H9 (cell line): ENCODE data around the gene TEX47. TPM values are rescaled to one million over a fixed set of nuclear protein-coding genes. Genes with fewer than 3 reads are reported as not detected.
A peak's percentile ranks its signal among the peaks of the same experiment; 100 is the strongest.

Source experiments
- DNase-seq: peaks from one replicate; pipeline ENCODE4 v3.0.0-alpha.2; 2017
- H2AFZ ChIP-seq: one replicate; pipeline ENCODE4 v1.6.1; 2013; ENCODE audit warnings: mild to moderate bottlenecking, low read length, control low read depth, moderate library complexity
- H2AK5ac ChIP-seq: 2 replicates; pipeline ENCODE4 v1.6.1; 2013; ENCODE audit warnings: low read length, control low read depth, mixed read lengths; ENCODE audit not compliant: insufficient read length
- H2BK120ac ChIP-seq: one replicate; pipeline ENCODE4 v1.6.1; 2013; ENCODE audit warnings: low read depth, mild to moderate bottlenecking, low read length, control low read depth, inconsistent platforms; ENCODE audit not compliant: poor library complexity, severe bottlenecking
- H2BK12ac ChIP-seq: 2 replicates; pipeline ENCODE4 v1.6.1; 2013; ENCODE audit warnings: low read length, control low read depth, mixed read lengths, low read depth; ENCODE audit not compliant: insufficient read length
- H2BK15ac ChIP-seq: 2 replicates; pipeline ENCODE4 v1.6.1; 2013; ENCODE audit warnings: low read depth, low read length, control low read depth
- H2BK20ac ChIP-seq: one replicate; pipeline ENCODE4 v1.6.1; 2013; ENCODE audit warnings: low read depth, mild to moderate bottlenecking, low read length, control low read depth, inconsistent platforms; ENCODE audit not compliant: poor library complexity, severe bottlenecking
- H2BK5ac ChIP-seq: 2 replicates; pipeline ENCODE4 v1.6.1; 2013; ENCODE audit warnings: low read length, control low read depth, mixed read lengths; ENCODE audit not compliant: insufficient read length
- H3K14ac ChIP-seq: 2 replicates; pipeline ENCODE4 v1.6.1; 2013; ENCODE audit warnings: low read length, control low read depth; ENCODE audit not compliant: insufficient read depth
- H3K18ac ChIP-seq: 2 replicates; pipeline ENCODE4 v1.6.1; 2013; ENCODE audit warnings: low read depth, mild to moderate bottlenecking, mixed read lengths, low read length, control low read depth; ENCODE audit not compliant: insufficient read length
- H3K23ac ChIP-seq: 2 replicates; pipeline ENCODE4 v1.6.1; 2013; ENCODE audit warnings: low read length, control low read depth, mixed read lengths, low read depth; ENCODE audit not compliant: insufficient read length
- H3K23me2 ChIP-seq: 2 replicates; pipeline ENCODE4 v1.6.1; 2013; ENCODE audit warnings: low read depth, mild to moderate bottlenecking, mixed read lengths, low read length, control low read depth; ENCODE audit not compliant: insufficient read length, poor library complexity, severe bottlenecking
- H3K27ac ChIP-seq: 2 replicates; pipeline ENCODE4 v1.5.1; 2013; ENCODE audit warnings: low read length, control low read depth, mixed read lengths, low read depth; ENCODE audit not compliant: insufficient read length
- H3K27me3 ChIP-seq: 2 replicates; pipeline ENCODE4 v1.6.1; 2013; ENCODE audit warnings: low read length, control low read depth, inconsistent platforms; ENCODE audit not compliant: insufficient read depth
- H3K4ac ChIP-seq: 2 replicates; pipeline ENCODE4 v1.6.1; 2013; ENCODE audit warnings: low read depth, mild to moderate bottlenecking, control low read depth, inconsistent platforms, low read length, moderate library complexity
- H3K4me1 ChIP-seq: 2 replicates; pipeline ENCODE4 v1.6.1; 2013; ENCODE audit warnings: low read length, control low read depth, inconsistent platforms; ENCODE audit not compliant: insufficient read depth
- H3K4me2 ChIP-seq: 2 replicates; pipeline ENCODE4 v1.6.1; 2013; ENCODE audit warnings: low read length, control low read depth, mixed read lengths; ENCODE audit not compliant: insufficient read length, insufficient read depth
- H3K56ac ChIP-seq: 2 replicates; pipeline ENCODE4 v1.6.1; 2013; ENCODE audit warnings: low read depth, mild to moderate bottlenecking, mixed read lengths, low read length, control low read depth; ENCODE audit not compliant: insufficient read length
- H3K79me1 ChIP-seq: 2 replicates; pipeline ENCODE4 v1.6.1; 2013; ENCODE audit warnings: low read depth, mild to moderate bottlenecking, moderate library complexity, low read length, control low read depth, inconsistent platforms; ENCODE audit not compliant: insufficient read depth, poor library complexity, severe bottlenecking
- H3K79me2 ChIP-seq: 2 replicates; pipeline ENCODE4 v1.6.1; 2013; ENCODE audit warnings: low read length, control low read depth, inconsistent platforms; ENCODE audit not compliant: insufficient read depth
- H3K9ac ChIP-seq: 2 replicates; pipeline ENCODE4 v1.6.1; 2013; ENCODE audit warnings: low read length, control low read depth, mixed read lengths; ENCODE audit not compliant: insufficient read length; ENCODE audit errors: extremely low read depth
- H3K9me3 ChIP-seq: one replicate; pipeline ENCODE4 v1.6.1; 2013; ENCODE audit warnings: low read depth, low read length, inconsistent platforms; ENCODE audit not compliant: control insufficient read depth
- H3T11ph ChIP-seq: one replicate; pipeline ENCODE4 v1.6.1; 2013; ENCODE audit warnings: mild to moderate bottlenecking, low read length, control low read depth, inconsistent platforms
- H4K20me1 ChIP-seq: one replicate; pipeline ENCODE4 v1.6.1; 2013; ENCODE audit not compliant: control insufficient read depth, insufficient read length, insufficient read depth
- H4K5ac ChIP-seq: 2 replicates; pipeline ENCODE4 v1.6.1; 2013; ENCODE audit warnings: low read depth, mild to moderate bottlenecking, mixed read lengths, low read length, control low read depth; ENCODE audit not compliant: insufficient read length
- H4K8ac ChIP-seq: replicated peaks from 2 replicates; pipeline ENCODE4 v1.6.1; 2013; ENCODE audit warnings: low read length, control low read depth, mixed read lengths, low read depth; ENCODE audit not compliant: insufficient read length
- H4K91ac ChIP-seq: 2 replicates; pipeline ENCODE4 v1.6.1; 2013; ENCODE audit warnings: low read depth, mild to moderate bottlenecking, moderate library complexity, mixed read lengths, low read length, control low read depth; ENCODE audit not compliant: insufficient read length
- H3K27ac Mint-ChIP-seq, 3 experiments: 2 replicates in 2 of 3; 3 replicates in 1 of 3; pipeline ENCODE4 v1.8.0; 2020 to 2021; ENCODE audit warnings: mixed read lengths in 3 of 3, mild to moderate bottlenecking in 1 of 3, moderate library complexity in 1 of 3
- H3K27me3 Mint-ChIP-seq: 2 replicates; pipeline ENCODE4 v1.8.0; 2021; ENCODE audit warnings: low read depth, mild to moderate bottlenecking, moderate library complexity, mixed read lengths
- H3K36me3 Mint-ChIP-seq, 3 experiments: 2 replicates in 2 of 3; 3 replicates in 1 of 3; pipeline ENCODE4 v1.8.0; 2020 to 2021; ENCODE audit warnings: low read depth in 3 of 3, mixed read lengths in 3 of 3; ENCODE audit not compliant: insufficient read depth in 1 of 3
- H3K4me1 Mint-ChIP-seq, 2 experiments: 2 replicates each; pipeline ENCODE4 v1.8.0; 2020; ENCODE audit warnings: mixed read lengths in 2 of 2
- H3K4me3 Mint-ChIP-seq, 2 experiments: 2 replicates in 1 of 2; 3 replicates in 1 of 2; pipeline ENCODE4 v1.8.0; 2020 to 2021; ENCODE audit warnings: mild to moderate bottlenecking in 2 of 2, mixed read lengths in 2 of 2, moderate library complexity in 1 of 2
- H3K9me3 Mint-ChIP-seq, 2 experiments: 2 replicates in 1 of 2; 3 replicates in 1 of 2; pipeline ENCODE4 v1.8.0; 2020; ENCODE audit warnings: mild to moderate bottlenecking in 2 of 2, mixed read lengths in 2 of 2, moderate library complexity in 1 of 2
- CTCF ChIP-seq: fragments of 200-600 bp; sonication (generic); conservative IDR thresholded peaks from 3 replicates; pipeline ENCODE4 v1.8.0; 2021; ENCODE audit warnings: antibody characterized with exemption, mild to moderate bottlenecking
- WGBS: extraction: QIAGEN DNeasy Blood & Tissue Kit; methylation state at CpG from one replicate; pipeline ENCODE4 v1.1.7; 2013; ENCODE audit warnings: missing lambda C conversion rate, low lambda C conversion rate, mixed read lengths; ENCODE audit not compliant: insufficient read length; ENCODE audit errors: extremely low coverage; 5-methylcytosine and 5-hydroxymethylcytosine counted together
- long read RNA-seq: library from polyadenylated mRNA; unstranded; transcript quantifications from one replicate; pipeline ENCODE4 v2.0.0, GENCODE V29; 2020
- total RNA-seq: library from RNA; stranded (reverse); gene quantifications from 2 replicates; pipeline ENCODE4 v1.2.1, GENCODE V29; 2021

The TEX47 gene
- total RNA-seq = not detected in 2 replicates
- long read RNA-seq = 0 reads

GRCh38 chr7:88795553-88795952, at the start of gene TEX47:
TEX47 (minus strand) TSS chr7:88795737; CDS start chr7:88794942, 795 bp downstream.
- H2AFZ ChIP-seq = no peak within 1 kb of the TSS
- no peak within 1 kb of the TSS for H2BK15ac ChIP-seq
- no CpG with 5 or more reads among the region's 7 CpGs for WGBS
- Mint-ChIP-seq H3K36me3 (no peaks in the 10 kb centered on the region), H3K4me1 (peaks cover 0 to 4% of the 10 kb centered on the region in 2 experiments; a peak in 1 of 4 replicates), H3K4me3 (no peak within 1 kb of the TSS), H3K9me3 (no peaks in the 10 kb centered on the region), H3K27me3 (no peaks in the 10 kb centered on the region), H3K27ac (peak within 1 kb of the TSS in 1 of 3 experiments; percentile 5; a peak in 2 of 7 replicates)
- no peak within 1 kb of the TSS for H4K8ac ChIP-seq
- H3K27ac ChIP-seq = no peak within 1 kb of the TSS
- H2BK12ac ChIP-seq = no peak within 1 kb of the TSS
- H3K4me1 ChIP-seq = no peaks in the 10 kb centered on the region
- H2BK5ac ChIP-seq = no peak within 1 kb of the TSS
- no peak within 1 kb of the TSS for H2BK120ac ChIP-seq
- no peak within 1 kb of the TSS for H3K23ac ChIP-seq
- no peaks in the 10 kb centered on the region for H3K79me2 ChIP-seq
- H3T11ph ChIP-seq = no peak within 1 kb of the TSS
- no peak within 1 kb of the TSS for H3K9ac ChIP-seq
- H3K27me3 ChIP-seq = no peaks in the 10 kb centered on the region
- no peaks in the 10 kb centered on the region for H3K79me1 ChIP-seq
- H3K4ac ChIP-seq = no peak within 1 kb of the TSS
- no peak within 1 kb of the TSS for H2BK20ac ChIP-seq
- no peak for DNase-seq
- H3K9me3 ChIP-seq = no peaks in the 10 kb centered on the region
- H3K14ac ChIP-seq = no peak within 1 kb of the TSS
- H3K4me2 ChIP-seq = no peak within 1 kb of the TSS
- no peaks in the 10 kb centered on the region for H4K20me1 ChIP-seq
- H2AK5ac ChIP-seq = no peak within 1 kb of the TSS
- H3K18ac ChIP-seq = no peak within 1 kb of the TSS
- no peak within 1 kb of the TSS for H4K91ac ChIP-seq
- no peak within 1 kb of the TSS for H4K5ac ChIP-seq
- H3K23me2 ChIP-seq = no peaks in the 10 kb centered on the region
- no peak within 1 kb of the TSS for H3K56ac ChIP-seq
- TF ChIP-seq CTCF = no peak
